HepG2 (cell line): ENCODE results near the gene PA2G4. TPM values are rescaled to one million over a fixed set of nuclear protein-coding genes. Genes with fewer than 3 reads are reported as not detected.
A peak's percentile ranks its signal among the peaks of the same experiment; 100 is the strongest.

Experiments
- ATF1 ChIP-seq: IDR thresholded peaks from 2 replicates; pipeline ENCODE4 v1.6.1; 2016; ENCODE audit warnings: mild to moderate bottlenecking, control low read depth
- ELF4 ChIP-seq: sonication (generic); formaldehyde crosslinking; IDR thresholded peaks from 2 replicates; pipeline ENCODE4 v1.5.0; 2020; ENCODE audit warnings: missing genetic modification reagents, mild to moderate bottlenecking, moderate library complexity, borderline replicate concordance
- FOXP4 ChIP-seq: sonication (generic); formaldehyde crosslinking; IDR thresholded peaks from 2 replicates; pipeline ENCODE4 v1.4.0; 2020; ENCODE audit warnings: missing genetic modification reagents
- KDM5B ChIP-seq: sonication (generic); formaldehyde crosslinking; IDR thresholded peaks from 2 replicates; pipeline ENCODE4 v1.4.0; 2020; ENCODE audit warnings: missing genetic modification reagents, mild to moderate bottlenecking, borderline replicate concordance
- MBD4 ChIP-seq: IDR thresholded peaks from 2 replicates; pipeline ENCODE4 v1.6.1; 2012; ENCODE audit warnings: low read length, inconsistent platforms, borderline replicate concordance
- RAD21 ChIP-seq: fragments of 450-650 bp; formaldehyde crosslinking; IDR thresholded peaks from 2 replicates; pipeline ENCODE4 v1.5.0; 2020; ENCODE audit warnings: mild to moderate bottlenecking
- REL ChIP-seq: sonication (generic); formaldehyde crosslinking; conservative IDR thresholded peaks from 2 replicates; pipeline ENCODE4 v1.8.0; 2022; ENCODE audit warnings: mild to moderate bottlenecking, missing genetic modification reagents, moderate library complexity
- SIN3A ChIP-seq: IDR thresholded peaks from 2 replicates; pipeline ENCODE4 v1.6.1; 2011; ENCODE audit warnings: low read depth, mild to moderate bottlenecking, control low read depth, low read length, borderline replicate concordance
- TCF7L2 ChIP-seq: IDR thresholded peaks from 2 replicates; pipeline ENCODE4 v1.6.1; 2011; ENCODE audit warnings: mild to moderate bottlenecking, low read depth, low read length, moderate library complexity
- YEATS2 ChIP-seq: sonication (generic); formaldehyde crosslinking; IDR thresholded peaks from 2 replicates; pipeline ENCODE4 v1.4.0; 2020; ENCODE audit warnings: missing genetic modification reagents, borderline replicate concordance
- ZBTB1 ChIP-seq: sonication (generic); formaldehyde crosslinking; IDR thresholded peaks from 2 replicates; pipeline ENCODE4 v1.4.0; 2020; ENCODE audit warnings: missing genetic modification reagents, borderline replicate concordance
- ZBTB21 ChIP-seq: sonication (generic); formaldehyde crosslinking; IDR thresholded peaks from 2 replicates; pipeline ENCODE4 v1.4.0; 2020; ENCODE audit warnings: missing genetic modification reagents
- ZNF180 ChIP-seq: sonication (generic); formaldehyde crosslinking; IDR thresholded peaks from 2 replicates; pipeline ENCODE4 v1.4.0; 2020; ENCODE audit warnings: low read depth, missing genetic modification reagents, borderline replicate concordance
- ZNF329 ChIP-seq: sonication (generic); formaldehyde crosslinking; IDR thresholded peaks from 2 replicates; pipeline ENCODE4 v1.9.0; 2021; ENCODE audit warnings: low read depth, mild to moderate bottlenecking, missing genetic modification reagents
- ZNF530 ChIP-seq: sonication (generic); formaldehyde crosslinking; IDR thresholded peaks from 2 replicates; pipeline ENCODE4 v1.5.0; 2020; ENCODE audit warnings: low read depth, mild to moderate bottlenecking, missing genetic modification reagents
- ZNF558 ChIP-seq: sonication (generic); formaldehyde crosslinking; IDR thresholded peaks from 2 replicates; pipeline ENCODE4 v1.9.0; 2022; ENCODE audit warnings: mild to moderate bottlenecking, missing genetic modification reagents, borderline replicate concordance
- ZNF768 ChIP-seq: sonication (generic); formaldehyde crosslinking; IDR thresholded peaks from 2 replicates; pipeline ENCODE4 v1.4.0; 2020; ENCODE audit warnings: missing genetic modification reagents
- polyA plus RNA-seq, 8 experiments: library from polyadenylated mRNA; depleted of rRNA in 3 of 8; stranded (reverse) in 7 of 8; unstranded in 1 of 8; fragments of >200 nt; fragmentation: Illumina TruSeq in 4 of 8; extraction: Trizol in 4 of 8; gene quantifications; 2 replicates each; pipeline versions ENCODE4 v1.2.1 to v1.2.3, GENCODE V29; 2011 to 2016; ENCODE audit warnings: low read depth in 4 of 8, missing spikeins in 1 of 8, mixed read lengths in 1 of 8; ENCODE audit not compliant: insufficient read depth in 1 of 8
- total RNA-seq, 5 experiments: library from RNA; depleted of rRNA; stranded (reverse); fragments of >200 nt; fragmentation: Illumina TruSeq; extraction: Trizol; gene quantifications; 2 replicates each; pipeline ENCODE4 v1.2.3, GENCODE V29; 2016; ENCODE audit warnings: low read depth in 1 of 5
- TF ChIP-seq, protein P1 (sequence below): sonication (generic); formaldehyde crosslinking; IDR thresholded peaks from 2 replicates; pipeline ENCODE4 v1.4.0; 2020; ENCODE audit warnings: missing genetic modification reagents

Gene PA2G4
- total and polyA plus RNA-seq, 2 of the 13 experiments (the other 11 are each of a cell fraction or from before 2014, with no cell fraction given), result 147 to 240 TPM

GRCh38 chr12:56159482-56160192 lies 55.3 kb downstream of the PA2G4 start (continued):
- TF ChIP-seq ZBTB1 (CRISPR knock-in tag) (no peak), TCF7L2 (no peak), REL (CRISPR knock-in tag) (no peak), ZNF180 (no peak), RAD21 (CRISPR knock-in tag) (no peak), ZNF768 (CRISPR knock-in tag) (no peak), YEATS2 (CRISPR knock-in tag) (no peak), SIN3A (no peak), ZNF329 (CRISPR knock-in tag) (no peak), FOXP4 (CRISPR knock-in tag) (no peak), ELF4 (CRISPR knock-in tag) (no peak), KDM5B (CRISPR knock-in tag) (no peak), ZNF558 (no peak), MBD4 (0 out of 2 replicates have a peak, but pooled peaks have one; percentile 49), ZNF530 (CRISPR knock-in tag) (no peak), ATF1 (no peak), ZBTB21 (CRISPR knock-in tag) (no peak)
- TF ChIP-seq, protein P1, sequence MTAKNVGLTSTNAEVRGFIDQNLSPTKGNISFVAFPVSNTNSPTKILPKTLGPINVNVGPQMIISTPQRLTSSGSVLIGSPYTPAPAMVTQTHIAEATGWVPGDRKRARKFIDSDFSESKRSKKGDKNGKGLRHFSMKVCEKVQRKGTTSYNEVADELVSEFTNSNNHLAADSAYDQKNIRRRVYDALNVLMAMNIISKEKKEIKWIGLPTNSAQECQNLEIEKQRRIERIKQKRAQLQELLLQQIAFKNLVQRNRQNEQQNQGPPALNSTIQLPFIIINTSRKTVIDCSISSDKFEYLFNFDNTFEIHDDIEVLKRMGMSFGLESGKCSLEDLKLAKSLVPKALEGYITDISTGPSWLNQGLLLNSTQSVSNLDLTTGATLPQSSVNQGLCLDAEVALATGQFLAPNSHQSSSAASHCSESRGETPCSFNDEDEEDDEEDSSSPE (CRISPR knock-in tag), result no peak
